Measurements from ENCODE around the gene BRF1. TPM values are rescaled to one million over a fixed set of nuclear protein-coding genes. Genes with fewer than 3 reads are reported as not detected.

BRF1 gene
- total RNA-seq, 4 donors from 2014 or later: 77.6 to 114 (median 99.5) TPM

DNA sequence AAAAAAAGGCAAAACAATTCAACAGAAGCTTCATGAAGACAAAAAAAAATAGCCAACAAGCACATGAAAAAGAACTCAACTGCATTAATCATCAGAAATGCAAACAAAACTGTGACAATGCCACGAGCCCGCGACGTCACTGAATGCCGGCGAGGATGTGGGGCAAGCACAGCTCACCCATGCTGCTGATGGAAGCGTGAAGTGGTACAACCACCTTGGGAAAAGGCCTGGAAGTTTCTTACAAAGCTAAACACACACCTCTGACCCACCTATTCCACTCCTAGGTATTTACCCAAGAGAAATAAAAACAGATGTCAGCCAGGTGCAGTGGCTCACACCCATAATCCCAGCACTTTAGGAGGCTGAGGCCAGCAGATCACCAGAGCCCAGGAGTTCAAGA is 42.0 kb downstream of the BRF1 start:
- DNase-seq (ENCODE audit: low spot score in 2 of 2): no peak
- Histone ChIP-seq H3K27me3 (no peaks in the 10 kb centered on the region), H3K36me3 (peaks cover 0 to 68% (median 0%) of the 10 kb centered on the region in 3 donors), H3K9me3 (no peaks in the 10 kb centered on the region), H3K27ac (no peak overlapping the region), H3K4me3 (no peak overlapping the region), H3K4me1 (peaks cover 0 to 3% (median 0%) of the 10 kb centered on the region in 4 donors)
- no peak for TF ChIP-seq POLR2A (IDR thresholded peaks at IDR 0.05)
- TF ChIP-seq, protein P1, sequence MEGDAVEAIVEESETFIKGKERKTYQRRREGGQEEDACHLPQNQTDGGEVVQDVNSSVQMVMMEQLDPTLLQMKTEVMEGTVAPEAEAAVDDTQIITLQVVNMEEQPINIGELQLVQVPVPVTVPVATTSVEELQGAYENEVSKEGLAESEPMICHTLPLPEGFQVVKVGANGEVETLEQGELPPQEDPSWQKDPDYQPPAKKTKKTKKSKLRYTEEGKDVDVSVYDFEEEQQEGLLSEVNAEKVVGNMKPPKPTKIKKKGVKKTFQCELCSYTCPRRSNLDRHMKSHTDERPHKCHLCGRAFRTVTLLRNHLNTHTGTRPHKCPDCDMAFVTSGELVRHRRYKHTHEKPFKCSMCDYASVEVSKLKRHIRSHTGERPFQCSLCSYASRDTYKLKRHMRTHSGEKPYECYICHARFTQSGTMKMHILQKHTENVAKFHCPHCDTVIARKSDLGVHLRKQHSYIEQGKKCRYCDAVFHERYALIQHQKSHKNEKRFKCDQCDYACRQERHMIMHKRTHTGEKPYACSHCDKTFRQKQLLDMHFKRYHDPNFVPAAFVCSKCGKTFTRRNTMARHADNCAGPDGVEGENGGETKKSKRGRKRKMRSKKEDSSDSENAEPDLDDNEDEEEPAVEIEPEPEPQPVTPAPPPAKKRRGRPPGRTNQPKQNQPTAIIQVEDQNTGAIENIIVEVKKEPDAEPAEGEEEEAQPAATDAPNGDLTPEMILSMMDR (IDR thresholded peaks at IDR 0.05): no peak
- no peak for TF ChIP-seq EP300 (IDR thresholded peaks at IDR 0.05)
- WGBS, 2 donors: 86 to 90% methylated on average over 7 of the region's 7 CpGs

DNA sequence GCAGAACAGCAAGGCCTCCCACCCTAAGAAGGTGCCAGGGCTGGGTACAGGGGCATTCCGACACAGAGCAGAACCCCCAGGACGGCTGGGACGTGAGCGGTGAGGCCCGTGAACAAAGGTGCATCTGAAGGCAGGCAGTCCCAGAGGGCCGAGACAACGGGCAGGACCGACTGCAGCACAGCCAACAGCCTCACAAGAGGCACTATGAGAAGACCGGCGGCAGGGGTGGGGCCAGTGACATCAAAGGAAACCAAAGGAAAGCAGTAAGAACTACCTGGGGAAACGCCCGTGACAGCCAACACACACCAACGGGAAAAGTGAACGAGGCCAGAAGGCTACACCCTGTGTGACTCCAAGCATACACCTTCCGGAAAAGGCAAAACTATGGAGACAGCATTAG is 43.3 kb downstream of the BRF1 start:
- Histone ChIP-seq H3K27ac (no peak overlapping the region), H3K4me1 (peaks cover 0 to 3% (median 0%) of the 10 kb centered on the region in 4 donors), H3K9me3 (no peaks in the 10 kb centered on the region), H3K36me3 (peaks cover 0 to 75% (median 0%) of the 10 kb centered on the region in 3 donors), H3K27me3 (no peaks in the 10 kb centered on the region), H3K4me3 (no peak overlapping the region)
- no peak for DNase-seq (ENCODE audit: low spot score in 2 of 2)
- WGBS, 2 donors: 85 to 89% methylated on average over 15 of the region's 15 CpGs
- TF ChIP-seq POLR2A (IDR thresholded peaks at IDR 0.05) (no peak), EP300 (IDR thresholded peaks at IDR 0.05) (no peak)
- TF ChIP-seq, protein P1 (IDR thresholded peaks at IDR 0.05): no peak

DNA sequence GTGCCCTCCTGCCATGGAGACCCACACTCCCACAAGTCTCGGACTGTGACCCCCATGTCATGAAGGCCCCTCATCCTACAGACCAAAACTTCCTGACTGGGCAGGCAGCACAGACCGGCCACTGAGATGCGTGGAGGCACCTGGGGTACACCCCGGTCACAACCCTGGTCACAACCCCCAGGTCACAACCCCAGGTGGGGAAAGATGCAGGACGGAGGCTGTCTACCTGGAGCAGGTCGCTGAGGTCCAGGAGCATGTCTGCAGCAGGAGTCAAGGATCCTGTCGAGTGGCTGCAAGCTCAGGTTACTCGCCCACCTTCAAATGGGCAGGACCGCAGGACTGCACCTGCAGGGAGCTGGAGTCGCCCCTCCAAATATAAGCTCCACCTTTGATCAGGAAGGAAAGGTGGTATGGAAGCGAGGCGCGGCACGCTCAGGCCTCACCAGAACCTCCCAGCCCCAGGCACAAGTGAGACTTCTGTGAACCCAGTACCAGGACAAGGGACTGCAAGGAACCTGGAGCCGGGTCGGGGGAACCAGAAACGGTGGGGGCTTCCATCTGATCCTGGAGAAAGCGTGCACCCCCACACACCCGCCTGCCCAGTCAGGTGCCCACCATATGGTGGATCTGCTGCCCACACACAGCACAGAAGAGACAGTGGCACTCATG is 44.4 kb downstream of the BRF1 start:
- no peak overlapping the region for H3K27ac ChIP-seq
- peaks cover 0 to 78% (median 0%) of the 10 kb centered on the region in 3 donors for H3K36me3 ChIP-seq
- no peak for TF ChIP-seq POLR2A (IDR thresholded peaks at IDR 0.05)
- no peak for TF ChIP-seq EP300 (IDR thresholded peaks at IDR 0.05)
- TF ChIP-seq, protein P1 (IDR thresholded peaks at IDR 0.05): no peak
- no peak overlapping the region for H3K4me3 ChIP-seq
- H3K9me3 ChIP-seq: no peaks in the 10 kb centered on the region
- WGBS, 2 donors: 93 to 96% methylated on average over 19 of the region's 19 CpGs
- peaks cover 0 to 3% (median 0%) of the 10 kb centered on the region in 4 donors for H3K4me1 ChIP-seq
- no peak for DNase-seq (ENCODE audit: low spot score in 2 of 2)
- H3K27me3 ChIP-seq: no peaks in the 10 kb centered on the region

DNA sequence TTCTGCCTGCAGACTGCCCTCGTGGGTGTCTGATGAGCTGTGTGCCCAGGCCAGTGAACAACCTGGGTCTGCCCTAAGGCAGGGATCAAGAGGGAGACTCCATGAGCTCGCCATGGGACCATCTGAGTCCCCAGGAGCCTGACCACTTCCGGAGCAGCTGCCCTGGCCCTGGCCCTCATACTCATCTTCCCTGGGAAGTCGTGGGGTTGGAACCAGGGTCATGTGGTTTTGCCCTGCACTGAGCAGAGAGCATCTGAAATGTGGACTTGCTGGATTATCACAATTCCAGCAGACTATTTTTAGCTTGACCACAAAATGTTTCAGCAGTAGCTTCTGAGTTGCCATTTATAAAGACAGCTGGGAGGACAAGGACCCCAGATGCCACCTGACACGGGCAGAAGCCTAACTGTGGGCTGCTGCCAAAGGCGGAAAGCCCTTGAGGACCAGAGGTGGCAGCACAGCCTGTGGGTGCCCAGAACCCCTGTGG is 45.7 kb downstream of the BRF1 start:
- no peaks in the 10 kb centered on the region for H3K9me3 ChIP-seq
- TF ChIP-seq, protein P1 (IDR thresholded peaks at IDR 0.05): no peak
- TF ChIP-seq POLR2A (IDR thresholded peaks at IDR 0.05): no peak
- TF ChIP-seq EP300 (IDR thresholded peaks at IDR 0.05): no peak
- 61 to 65% methylated on average over 6 of the region's 6 CpGs for WGBS, 2 donors
- DNase-seq (ENCODE audit: low spot score in 2 of 2): no peak
- H3K27ac ChIP-seq: no peak overlapping the region
- H3K27me3 ChIP-seq: no peaks in the 10 kb centered on the region
- H3K4me3 ChIP-seq: no peak overlapping the region
- peaks cover 0 to 82% (median 5%) of the 10 kb centered on the region in 3 donors for H3K36me3 ChIP-seq
- peaks cover 0 to 10% (median 0%) of the 10 kb centered on the region in 4 donors for H3K4me1 ChIP-seq

DNA sequence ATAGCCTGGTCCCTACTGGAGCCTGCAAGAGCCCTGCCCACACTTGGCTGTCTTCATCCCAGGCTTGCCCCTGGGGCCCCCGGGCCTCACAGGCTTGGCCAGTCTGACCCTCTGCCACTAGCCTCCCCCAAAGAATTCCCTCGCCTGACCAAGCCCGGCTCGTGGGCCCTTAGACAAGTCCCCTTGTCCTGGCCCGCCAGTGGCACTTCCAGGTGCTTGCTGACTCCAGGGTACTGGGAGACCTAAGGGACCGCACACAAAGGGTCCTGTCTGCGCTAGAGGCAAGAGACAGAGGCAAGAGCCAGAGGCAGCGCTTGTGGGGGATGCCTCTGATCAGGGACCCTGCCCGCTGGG is 47.5 kb downstream of the BRF1 start:
- no peak overlapping the region for H3K4me3 ChIP-seq
- DNase-seq (ENCODE audit: low spot score in 2 of 2): no peak
- TF ChIP-seq POLR2A (IDR thresholded peaks at IDR 0.05): no peak
- TF ChIP-seq EP300 (IDR thresholded peaks at IDR 0.05): no peak
- TF ChIP-seq, protein P1 (IDR thresholded peaks at IDR 0.05): no peak
- H3K27ac ChIP-seq: no peak overlapping the region
- WGBS, 2 donors: 92 to 94% methylated on average over 8 of the region's 9 CpGs
- no peaks in the 10 kb centered on the region for H3K9me3 ChIP-seq
- peaks cover 0 to 21% (median 0%) of the 10 kb centered on the region in 4 donors for H3K4me1 ChIP-seq
- peaks cover 0 to 81% (median 5%) of the 10 kb centered on the region in 3 donors for H3K36me3 ChIP-seq
- no peaks in the 10 kb centered on the region for H3K27me3 ChIP-seq
